ENCODE data around the gene OR11A1.
"Not testable (repeated sequence)": the region's sequence is repeated elsewhere in the genome, so short reads cannot be mapped to it uniquely, and the experiment has no call there.

Gene OR11A1

GRCh38 chr6:29478740-29479139, 21.9 kb upstream of the OR11A1 start:
- no peak for DNase-seq (ENCODE audit: low read depth in 2 of 2)

- no peak for DNase-seq (ENCODE audit: low read depth in 2 of 2)
These were observed 21.1 kb upstream of the OR11A1 start for GRCh38 chr6:29477923-29478450.

DNA sequence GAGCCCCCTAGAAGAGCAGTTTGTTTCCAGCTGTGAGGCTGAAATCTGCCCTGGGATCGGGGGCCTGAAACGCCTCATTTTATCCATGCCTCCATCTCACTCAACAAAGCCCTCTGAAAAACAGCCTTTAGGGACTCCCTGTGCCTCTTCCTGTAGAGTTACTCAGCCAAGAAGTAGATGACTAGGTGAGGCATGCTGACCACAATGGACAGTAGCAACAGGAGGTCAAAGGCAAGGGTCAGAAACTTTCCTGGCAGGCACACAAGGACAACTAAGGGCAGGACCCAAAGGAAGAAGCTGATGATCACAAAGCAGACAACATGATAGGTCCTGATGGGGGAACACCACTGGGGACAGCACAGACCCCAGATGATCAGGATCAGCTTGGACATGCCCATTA, 18.1 kb upstream of the OR11A1 start:
- no peak for DNase-seq (ENCODE audit: low read depth in 2 of 2)

GRCh38 chr6:29466241-29466640, 9.4 kb upstream of the OR11A1 start:
- DNase-seq (ENCODE audit: low read depth in 2 of 2) = no peak

GRCh38 chr6:29465801-29466200, 8.9 kb upstream of the OR11A1 start:
- no peak for DNase-seq (ENCODE audit: low read depth in 2 of 2)

- no peak for DNase-seq (ENCODE audit: low read depth in 2 of 2)
These were observed 8.4 kb upstream of the OR11A1 start for GRCh38 chr6:29465279-29465678.

DNA sequence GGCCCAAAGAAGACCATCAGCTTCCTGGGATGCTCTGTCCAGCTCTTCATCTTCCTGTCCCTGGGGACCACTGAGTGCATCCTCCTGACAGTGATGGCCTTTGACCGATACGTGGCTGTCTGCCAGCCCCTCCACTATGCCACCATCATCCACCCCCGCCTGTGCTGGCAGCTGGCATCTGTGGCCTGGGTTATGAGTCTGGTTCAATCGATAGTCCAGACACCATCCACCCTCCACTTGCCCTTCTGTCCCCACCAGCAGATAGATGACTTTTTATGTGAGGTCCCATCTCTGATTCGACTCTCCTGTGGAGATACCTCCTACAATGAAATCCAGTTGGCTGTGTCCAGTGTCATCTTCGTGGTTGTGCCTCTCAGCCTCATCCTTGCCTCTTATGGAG, 5.2 kb upstream of the OR11A1 start:
- DNase-seq (ENCODE audit: low read depth in 2 of 2) = no peak

GRCh38 chr6:29461021-29461814, 4.3 kb upstream of the OR11A1 start:
- DNase-seq (ENCODE audit: low read depth in 2 of 2) = no peak

GRCh38 chr6:29451471-29452193, 5.2 kb downstream of the OR11A1 start:
- DNase-seq (ENCODE audit: low read depth in 2 of 2) = no peak

DNA sequence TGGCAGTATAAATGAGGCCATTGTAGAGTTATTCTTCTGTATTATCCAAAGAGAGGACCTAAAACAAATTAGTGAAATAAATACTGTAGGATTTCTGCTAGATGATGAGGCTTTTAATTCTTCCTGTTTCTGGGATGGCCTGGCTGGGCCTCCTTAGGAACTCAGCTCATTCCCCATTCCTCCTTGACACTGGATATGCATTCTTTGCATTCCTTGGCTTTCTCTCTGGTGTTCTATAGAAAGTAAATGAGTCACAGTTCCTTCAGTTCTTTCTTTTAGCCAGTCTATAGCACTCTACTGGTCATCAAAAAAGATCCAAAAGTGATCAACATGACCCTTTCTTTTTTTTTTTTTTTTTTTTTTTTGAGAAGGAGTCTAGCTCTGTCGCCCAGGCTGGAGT, 9.2 kb downstream of the OR11A1 start:
- DNase-seq (ENCODE audit: low read depth in 2 of 2) = no peak

GRCh38 chr6:29444031-29444430, 12.8 kb downstream of the OR11A1 start:
- DNase-seq (ENCODE audit: low read depth in 2 of 2) = not testable (repeated sequence)

DNA sequence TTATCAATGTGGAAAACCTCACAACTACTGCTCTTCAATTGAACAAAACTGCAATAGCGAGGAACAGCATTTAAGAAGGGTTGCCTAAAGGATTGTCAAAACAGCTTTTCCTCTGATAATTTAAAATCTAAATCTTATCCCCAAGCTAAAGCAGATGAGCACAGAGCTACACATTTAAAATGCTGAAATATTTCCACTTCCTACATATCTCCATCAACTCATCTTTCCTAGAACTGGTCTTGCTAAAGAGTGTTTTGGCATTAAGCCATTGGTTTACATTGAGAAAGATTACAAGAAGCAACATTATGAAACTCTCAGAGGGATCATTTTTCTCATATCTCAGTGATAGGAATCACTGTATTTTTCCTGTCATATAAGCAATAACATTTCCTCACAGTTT, 14.2 kb downstream of the OR11A1 start:
- DNase-seq (ENCODE audit: low read depth in 2 of 2) = no peak

DNA sequence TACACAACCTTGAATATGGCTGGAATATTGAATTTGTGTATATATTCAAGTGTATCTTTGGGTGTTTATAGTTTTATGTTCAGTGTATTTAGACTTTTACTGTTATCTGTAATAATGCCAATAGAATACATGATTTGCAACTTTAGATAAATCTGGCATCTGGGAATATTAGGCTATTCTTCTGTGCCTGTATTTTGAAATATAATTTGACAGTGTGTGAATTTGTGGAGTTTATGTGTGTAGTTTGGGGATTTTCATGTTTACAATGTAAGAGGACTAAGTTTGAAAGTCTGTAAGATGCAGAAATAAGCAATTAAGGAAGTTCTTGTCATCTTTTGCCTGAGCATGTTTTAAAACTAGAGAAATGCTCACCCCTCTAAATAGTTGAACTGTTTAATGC, 17.9 kb downstream of the OR11A1 start, which contains the start of gene OR10C1:
TSS of gene OR10C1 (plus strand) at position 301 of the 400 bp plus-strand sequence. CDS start 710 bp downstream, outside the sequence.
- DNase-seq (ENCODE audit: low read depth in 2 of 2) = no peak

DNA sequence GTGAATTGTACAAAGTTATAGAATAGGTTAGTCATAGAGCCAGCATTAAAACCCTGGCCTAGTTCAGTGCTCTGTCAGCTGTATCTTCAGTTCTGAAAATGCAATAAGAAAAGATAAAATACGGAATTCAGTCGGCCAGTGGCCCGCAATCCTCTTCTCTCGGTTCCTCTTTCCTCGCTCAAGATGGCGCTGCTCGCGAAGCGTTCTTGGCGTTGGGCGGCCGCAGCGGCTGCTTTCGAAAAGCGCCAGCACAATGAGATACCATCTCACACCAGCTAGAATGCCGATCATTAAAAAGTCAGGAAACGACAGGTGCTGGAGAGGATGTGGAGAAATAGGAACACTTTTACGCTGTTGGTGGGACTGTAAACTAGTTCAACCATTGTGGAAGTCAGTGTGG, 20.1 kb downstream of the OR11A1 start:
- DNase-seq (ENCODE audit: low read depth in 2 of 2) = not testable (repeated sequence)

DNA sequence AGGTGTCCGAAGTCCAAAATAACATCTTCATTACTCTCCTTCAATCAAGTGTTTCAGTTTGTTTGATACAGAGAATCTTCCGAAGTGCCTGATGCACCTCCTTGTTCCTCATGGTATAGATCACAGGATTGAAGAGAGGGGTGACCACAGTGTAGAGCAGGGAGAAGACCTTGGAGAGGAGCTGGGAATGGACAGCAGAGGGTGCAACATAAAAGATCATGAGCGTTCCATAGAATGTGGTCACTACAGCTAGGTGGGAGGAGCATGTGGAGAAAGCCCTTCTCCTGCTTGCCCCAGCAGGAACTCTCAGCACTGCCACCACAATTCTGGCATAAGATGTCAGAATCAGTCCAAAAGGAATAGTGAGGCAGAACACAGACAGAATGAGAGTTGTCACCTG, 30.2 kb downstream of the OR11A1 start:
- DNase-seq (ENCODE audit: low read depth in 2 of 2) = no peak

DNA sequence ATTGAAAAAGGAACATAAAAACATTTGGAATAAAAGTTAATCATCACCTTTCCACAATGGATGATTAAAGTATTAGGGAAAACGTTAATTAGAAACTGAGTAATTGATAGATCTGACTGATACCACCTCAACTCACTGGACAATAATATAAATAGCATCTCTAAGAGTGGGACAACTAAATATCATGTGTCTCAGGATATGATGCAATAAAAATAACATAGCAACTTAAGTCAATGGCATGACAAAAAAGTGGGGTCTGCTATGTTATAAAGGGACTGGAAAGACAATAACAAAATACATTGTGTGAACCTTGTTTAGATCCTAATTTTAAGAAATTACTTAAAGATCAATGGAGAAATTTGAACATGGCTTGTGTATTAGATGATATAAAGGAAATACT, 31.8 kb downstream of the OR11A1 start:
- DNase-seq (ENCODE audit: low read depth in 2 of 2) = no peak

DNA sequence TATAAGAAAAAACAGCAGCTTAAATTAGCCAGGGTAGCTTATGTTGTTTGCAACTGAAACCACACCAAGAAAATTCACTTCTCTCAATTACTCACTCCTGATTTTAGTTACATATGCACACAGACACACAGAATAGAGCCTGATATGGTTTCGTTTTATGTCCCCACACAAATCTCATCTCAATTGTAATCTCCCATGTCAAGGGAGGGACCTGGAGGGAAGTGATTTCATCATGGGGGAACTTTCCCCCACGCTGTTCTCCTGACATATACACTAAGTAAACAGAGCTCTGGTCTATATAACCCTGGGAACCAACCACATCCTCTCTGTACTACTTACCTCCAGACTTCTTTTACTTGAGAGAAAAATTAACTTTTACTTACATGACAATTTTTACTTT, 32.3 kb downstream of the OR11A1 start:
- no peak for DNase-seq (ENCODE audit: low read depth in 2 of 2)

GRCh38 chr6:29424168-29424567, 32.7 kb downstream of the OR11A1 start:
- DNase-seq (ENCODE audit: low read depth in 2 of 2) = no peak

DNA sequence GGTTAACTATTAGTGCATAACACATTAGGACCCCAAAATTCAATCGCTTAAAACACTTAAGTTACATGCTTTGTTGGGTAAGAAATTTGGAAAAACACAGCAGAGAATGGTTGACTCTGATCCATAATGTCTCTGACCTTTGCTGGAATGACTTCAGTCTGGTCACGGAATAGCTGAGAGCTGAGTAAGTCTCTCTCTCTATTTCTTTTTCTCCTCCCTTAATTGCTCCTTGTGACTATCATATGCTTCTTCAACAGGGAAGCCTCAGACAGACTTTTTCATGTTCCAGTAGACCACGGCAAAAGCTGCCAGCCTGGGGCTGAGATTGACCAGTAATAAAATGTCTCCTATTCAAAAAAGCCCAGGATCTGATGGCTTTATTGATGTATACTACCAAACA, 37.4 kb downstream of the OR11A1 start:
- no peak for DNase-seq (ENCODE audit: low read depth in 2 of 2)

DNA sequence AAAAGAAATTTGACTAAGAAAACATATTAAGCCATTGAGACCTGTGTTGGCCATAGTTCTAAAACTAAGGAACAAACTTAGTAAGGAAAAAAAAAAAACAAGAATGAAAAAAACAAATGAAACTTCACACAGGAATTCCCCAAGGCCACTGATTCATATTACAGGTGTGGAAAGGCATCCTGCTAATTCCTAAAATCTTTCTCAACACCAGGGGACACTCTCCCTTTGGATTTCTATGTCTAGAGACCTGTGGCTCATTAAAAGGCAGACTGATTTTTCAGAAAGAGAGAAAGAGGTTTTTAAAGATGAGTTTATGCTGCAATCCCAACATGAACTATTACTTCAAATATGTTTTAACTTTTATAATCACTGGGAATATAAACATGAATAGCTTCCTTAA, 42.3 kb downstream of the OR11A1 start, which contains the start of gene OR12D1:
TSS of gene OR12D1 (plus strand) at position 341 of the 400 bp plus-strand sequence.
- DNase-seq (ENCODE audit: low read depth in 2 of 2) = no peak

GRCh38 chr6:29403801-29404200, 53.1 kb downstream of the OR11A1 start:
- no peak for DNase-seq (ENCODE audit: low read depth in 2 of 2)

DNA sequence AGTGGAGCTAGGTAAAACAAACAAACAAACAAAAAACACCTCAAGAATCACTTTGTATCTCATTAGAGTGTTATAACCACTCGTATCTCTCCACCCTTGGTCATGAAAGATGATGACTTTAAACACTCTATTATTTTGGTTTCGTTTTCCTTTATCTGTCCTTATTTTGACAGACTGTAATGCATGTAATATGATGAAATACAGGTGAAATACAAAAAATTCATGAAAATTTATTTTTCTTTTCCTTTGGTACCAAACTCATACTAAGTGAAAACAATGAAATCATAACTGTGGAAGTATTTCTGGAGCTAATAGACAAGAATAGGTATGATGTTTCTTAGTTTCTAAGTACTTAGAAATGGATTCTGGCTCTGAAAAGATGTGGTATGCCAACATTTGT, 57.3 kb downstream of the OR11A1 start:
- no peak for DNase-seq (ENCODE audit: low read depth in 2 of 2)

DNA sequence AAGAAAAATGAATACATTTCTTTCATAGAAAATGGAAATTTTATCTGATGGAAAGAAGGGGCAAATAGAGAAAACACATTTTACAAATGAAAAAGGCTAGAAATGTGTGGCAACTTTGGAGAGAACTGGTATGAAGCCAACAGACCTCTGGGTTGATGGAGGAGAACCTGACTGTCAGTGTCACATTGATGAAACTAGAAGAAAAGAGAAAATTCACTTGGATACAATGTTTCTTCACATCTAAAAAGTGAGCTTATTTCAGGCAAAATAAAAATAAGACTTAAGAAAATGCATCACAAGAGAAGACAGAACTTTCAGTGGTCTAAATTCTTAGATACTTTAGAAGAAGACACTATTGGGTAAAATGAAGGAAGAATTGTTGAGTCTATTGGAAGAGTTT, 61.5 kb downstream of the OR11A1 start, which contains the start of gene OR12D2:
TSS of gene OR12D2 (plus strand) at position 301 of the 400 bp plus-strand sequence. CDS start 1,069 bp downstream, outside the sequence.
- DNase-seq (ENCODE audit: low read depth in 2 of 2) = no peak
